HG03354 (cell line): ENCODE results near the gene RMND1.
A peak's percentile ranks its signal among the peaks of the same experiment; 100 is the strongest.

ENCODE experiments used
- ATAC-seq: cut with Tn5 transposase; IDR thresholded peaks from one replicate; pipeline ENCODE4 v1.9.1; 2021; ENCODE audit warnings: mild to moderate bottlenecking; ENCODE audit not compliant: unreplicated experiment, poor library complexity, severe bottlenecking

RMND1 gene

GRCh38 chr6:151428093-151428735, 23.7 kb downstream of the RMND1 start:
- no peak for ATAC-seq

- no peak for ATAC-seq
These were observed 26.4 kb downstream of the RMND1 start for GRCh38 chr6:151425561-151425960.

GRCh38 chr6:151422981-151423380, 28.9 kb downstream of the RMND1 start:
- ATAC-seq = no peak

- ATAC-seq = no peak
These were observed 34.4 kb downstream of the RMND1 start for GRCh38 chr6:151417477-151417876.

- ATAC-seq = no peak
These were observed 37.2 kb downstream of the RMND1 start for GRCh38 chr6:151414641-151415260.

- no peak for ATAC-seq
These were observed 38.4 kb downstream of the RMND1 start for GRCh38 chr6:151413372-151414145.

- no peak for ATAC-seq
These were observed 39.0 kb downstream of the RMND1 start for GRCh38 chr6:151412909-151413308.

- ATAC-seq = no peak
These were observed 42.2 kb downstream of the RMND1 start for GRCh38 chr6:151409679-151410078.

- ATAC-seq = peak; percentile 68
These were observed 42.7 kb downstream of the RMND1 start for GRCh38 chr6:151409260-151409659.

- ATAC-seq = no peak
These were observed 43.1 kb downstream of the RMND1 start for GRCh38 chr6:151408858-151409257.

- no peak for ATAC-seq
These were observed 48.0 kb downstream of the RMND1 start for GRCh38 chr6:151403919-151404308.

- ATAC-seq = no peak
These were observed 49.7 kb downstream of the RMND1 start for GRCh38 chr6:151402228-151402627.

- no peak for ATAC-seq
These were observed 51.5 kb downstream of the RMND1 start for GRCh38 chr6:151400473-151400872.

GRCh38 chr6:151399679-151400078, 52.2 kb downstream of the RMND1 start:
- no peak for ATAC-seq

GRCh38 chr6:151393410-151393809, 58.5 kb downstream of the RMND1 start:
- no peak for ATAC-seq

GRCh38 chr6:151392427-151392826, 59.5 kb downstream of the RMND1 start:
- no peak for ATAC-seq

- ATAC-seq = peak; percentile 26
These were observed 60.2 kb downstream of the RMND1 start, which contains the start of gene ZBTB2 for GRCh38 chr6:151391471-151392413. ZBTB2 (minus strand) TSS chr6:151391559; CDS start chr6:151373637, 17,922 bp downstream.

GRCh38 chr6:151390851-151391470, 61.0 kb downstream of the RMND1 start:
- ATAC-seq = peak; percentile 10

- ATAC-seq = peak; percentile 81
These were observed 61.6 kb downstream of the RMND1 start for GRCh38 chr6:151390276-151390850.
